HG03095 (cell line): ENCODE measurements around the gene TPST1.

Source experiments
- ATAC-seq: cut with Tn5 transposase; IDR thresholded peaks from one replicate; pipeline ENCODE4 v1.9.1; 2021; ENCODE audit warnings: moderate library complexity; ENCODE audit not compliant: unreplicated experiment

The TPST1 gene

DNA sequence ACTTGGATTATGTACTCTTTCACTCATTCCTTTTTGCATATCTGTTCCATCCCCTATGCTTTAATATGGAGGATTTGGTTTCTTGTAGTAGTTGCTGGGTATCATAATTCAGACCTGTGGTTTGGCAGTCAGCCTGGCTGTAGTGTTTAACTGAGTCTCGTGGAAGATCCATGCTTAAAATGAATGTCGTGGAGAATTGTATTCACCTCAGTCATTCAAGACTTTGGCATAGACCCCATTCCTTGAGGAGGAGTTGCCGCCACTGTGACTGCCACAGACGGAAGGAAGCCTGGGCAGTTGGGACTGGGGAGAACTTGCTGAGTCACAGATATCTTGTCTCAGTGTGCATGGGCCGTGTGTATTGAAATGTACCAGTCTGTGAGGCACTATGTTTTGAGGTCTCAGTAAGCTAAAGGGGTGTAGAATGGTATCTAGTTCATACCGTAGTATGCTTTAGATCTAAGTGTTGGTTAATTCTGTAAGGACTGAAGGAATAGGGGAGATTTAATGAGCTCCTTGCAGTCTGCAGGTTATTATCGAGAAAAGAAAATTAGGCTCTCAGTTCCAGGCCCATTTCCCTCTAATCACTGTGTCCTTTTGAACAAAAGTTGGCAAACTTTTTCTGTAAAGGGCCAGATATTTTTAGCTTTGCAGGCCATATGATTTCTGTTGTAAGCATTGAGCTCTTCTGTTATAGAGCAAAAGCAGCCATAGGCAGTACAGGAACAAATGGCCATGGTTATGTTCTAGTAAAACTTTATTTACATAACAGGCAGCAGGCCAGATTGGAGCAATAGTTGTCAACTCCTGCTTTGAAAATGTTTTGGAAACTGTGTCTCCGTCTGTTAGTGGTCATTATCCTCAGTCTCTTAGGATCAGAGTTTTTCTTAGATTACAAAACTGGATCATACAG is 76.8 kb downstream of the TPST1 start:
- no peak for ATAC-seq

DNA sequence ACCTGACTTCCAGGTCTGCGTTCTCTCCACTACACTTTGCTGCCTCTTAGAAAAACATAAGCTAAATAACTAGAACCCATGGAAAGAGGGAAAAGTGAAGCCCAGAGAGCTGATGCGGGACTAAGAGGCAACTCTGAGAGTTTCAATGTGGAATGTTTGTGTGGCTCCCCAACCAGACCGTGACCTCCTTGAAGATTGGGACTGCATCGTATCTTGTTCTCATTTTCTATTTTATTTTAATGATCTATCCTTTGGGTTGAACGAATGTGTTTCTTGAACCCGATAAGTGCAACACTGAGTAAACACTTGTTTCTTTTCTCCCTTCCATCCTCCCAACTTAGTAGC is 77.4 kb downstream of the TPST1 start:
- no peak for ATAC-seq

DNA sequence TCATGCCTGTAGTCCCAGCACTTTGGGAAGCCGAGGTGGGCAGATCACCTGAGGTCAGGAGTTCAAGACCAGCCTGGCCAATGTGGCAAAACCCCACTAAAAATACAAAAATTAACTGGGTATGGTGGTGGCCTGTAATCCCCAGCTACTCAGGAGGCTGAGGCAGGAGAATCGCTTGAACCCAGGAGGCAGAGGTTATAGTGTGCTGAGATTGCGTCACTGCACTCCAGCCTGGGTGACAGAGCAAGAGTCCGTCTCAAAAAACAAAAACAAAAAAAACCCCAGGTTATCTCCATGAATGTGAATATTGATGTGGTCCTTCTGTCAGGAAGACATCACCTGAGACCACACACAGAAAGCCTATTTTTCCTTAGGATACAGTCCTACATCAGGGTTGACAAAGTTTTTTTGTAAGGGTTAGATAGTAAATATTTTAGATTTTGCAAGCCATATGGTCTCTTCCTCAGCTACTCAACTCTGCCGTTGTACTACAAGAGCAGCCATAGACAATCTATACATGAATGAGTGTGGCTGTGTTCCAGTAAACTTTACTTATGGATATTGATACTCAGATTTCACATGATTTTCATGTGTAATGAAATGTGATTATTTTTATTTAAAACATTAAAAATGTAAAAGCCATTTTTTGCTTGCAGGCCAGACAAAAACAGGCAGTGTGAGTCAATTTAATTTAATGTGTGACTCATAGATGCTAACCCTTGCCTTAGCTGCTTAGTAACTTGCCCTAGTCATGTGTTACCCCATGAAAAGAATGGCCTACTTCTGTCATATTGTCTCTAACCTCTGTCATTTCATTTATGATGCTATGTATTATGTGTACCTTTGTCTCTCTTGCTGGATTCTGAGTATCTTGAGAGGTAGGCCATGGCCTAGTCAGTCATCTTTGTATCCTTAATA is 78.1 kb downstream of the TPST1 start:
- no peak for ATAC-seq

DNA sequence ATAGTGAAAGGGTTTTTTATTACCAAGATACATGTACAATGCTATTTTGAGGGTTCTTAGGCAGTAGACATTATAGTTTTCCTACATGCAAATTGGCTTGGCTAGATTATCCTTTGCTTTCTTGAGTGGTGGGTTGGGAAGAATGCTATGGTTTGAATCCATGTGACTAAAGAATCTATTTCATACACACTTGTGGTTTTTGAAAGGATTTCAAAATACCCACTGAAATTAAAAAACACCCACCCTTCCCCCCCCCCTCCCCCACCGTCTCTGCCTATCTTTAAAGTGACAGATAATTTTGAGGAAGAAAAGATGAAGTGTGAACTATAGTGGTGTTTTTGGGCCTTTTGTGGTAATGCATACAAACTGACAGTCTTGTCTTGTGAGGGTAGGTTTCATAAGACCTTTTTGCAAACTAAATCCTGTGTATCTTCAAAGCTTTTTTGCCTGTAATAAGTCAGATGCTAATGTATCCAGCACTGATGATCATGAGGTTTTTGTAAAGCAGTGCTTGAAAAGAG is 90.9 kb downstream of the TPST1 start:
- no peak for ATAC-seq

DNA sequence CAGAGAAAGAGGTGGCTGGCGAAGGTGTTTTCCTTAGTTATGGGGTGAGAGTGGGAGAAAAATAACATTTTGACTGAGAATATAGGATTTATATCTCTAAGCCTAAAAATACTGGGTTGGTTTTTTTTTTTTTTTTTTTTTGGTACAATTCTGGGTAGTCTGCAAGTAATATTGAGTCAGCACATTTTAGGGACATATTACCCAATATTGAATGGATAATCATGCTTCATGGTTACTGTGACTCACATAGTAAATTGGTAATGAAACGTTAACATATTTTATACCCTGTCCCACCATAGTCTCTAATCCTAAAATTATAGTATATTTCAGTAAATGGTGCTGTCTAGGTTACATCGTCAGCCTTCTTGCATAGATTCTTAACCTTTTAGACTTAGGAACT is 91.4 kb downstream of the TPST1 start:
- ATAC-seq, result no peak

DNA sequence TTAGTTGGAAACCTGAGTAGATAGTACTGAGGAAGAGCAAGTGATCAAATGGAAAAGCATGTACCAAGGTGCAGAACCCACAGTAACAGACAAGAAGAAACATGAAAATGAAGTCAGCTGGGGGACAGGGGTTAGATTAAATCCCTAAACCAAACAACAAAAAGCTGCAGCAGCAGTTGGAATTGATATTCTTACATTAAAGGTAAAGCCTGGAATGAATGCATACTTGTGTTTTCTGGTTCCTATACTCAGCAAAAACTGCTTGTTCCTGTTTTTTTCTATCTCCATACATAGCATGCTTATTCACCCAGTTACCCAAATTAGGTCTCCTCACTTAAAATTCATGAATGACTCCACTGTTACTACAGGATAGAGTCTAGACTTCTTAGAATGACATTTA is 92.4 kb downstream of the TPST1 start:
- ATAC-seq, result no peak

DNA sequence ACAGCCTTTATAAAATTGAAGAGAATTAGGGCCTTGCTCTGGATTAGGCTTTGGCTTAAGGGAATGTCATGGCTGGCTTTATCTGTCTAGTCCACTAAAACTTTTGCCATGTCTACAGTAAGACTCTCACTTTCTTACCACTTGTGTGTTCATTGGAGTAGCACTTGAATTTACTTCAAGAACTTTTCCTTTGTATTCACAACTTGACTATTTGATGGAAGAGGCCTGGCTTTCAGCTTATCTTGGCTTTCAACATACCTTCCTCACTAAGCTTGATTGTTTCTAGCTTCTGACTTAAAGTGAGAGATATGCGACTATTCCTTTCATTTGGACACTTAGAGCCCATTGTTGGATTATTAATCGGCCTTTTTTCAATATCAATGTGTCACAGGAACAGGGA is 96.1 kb downstream of the TPST1 start:
- no peak for ATAC-seq

DNA sequence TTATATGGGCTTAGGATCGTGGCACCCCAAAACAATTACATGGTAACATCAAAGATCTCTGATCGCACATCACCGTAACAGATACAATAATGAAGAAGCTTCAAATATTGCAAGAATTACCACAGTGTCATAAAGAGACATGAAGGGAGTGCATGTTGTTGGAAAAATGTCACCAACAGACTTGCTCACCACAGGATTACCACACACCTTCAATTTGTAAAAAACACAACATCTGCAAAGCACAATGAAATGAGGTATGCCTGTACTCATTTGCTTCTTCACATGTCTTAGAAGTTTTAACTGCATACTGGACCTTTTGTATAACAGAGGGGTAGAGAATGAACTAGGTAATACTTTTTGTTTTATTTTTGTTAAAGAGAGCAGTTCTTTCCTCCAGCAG is 96.6 kb downstream of the TPST1 start:
- ATAC-seq, result no peak

DNA sequence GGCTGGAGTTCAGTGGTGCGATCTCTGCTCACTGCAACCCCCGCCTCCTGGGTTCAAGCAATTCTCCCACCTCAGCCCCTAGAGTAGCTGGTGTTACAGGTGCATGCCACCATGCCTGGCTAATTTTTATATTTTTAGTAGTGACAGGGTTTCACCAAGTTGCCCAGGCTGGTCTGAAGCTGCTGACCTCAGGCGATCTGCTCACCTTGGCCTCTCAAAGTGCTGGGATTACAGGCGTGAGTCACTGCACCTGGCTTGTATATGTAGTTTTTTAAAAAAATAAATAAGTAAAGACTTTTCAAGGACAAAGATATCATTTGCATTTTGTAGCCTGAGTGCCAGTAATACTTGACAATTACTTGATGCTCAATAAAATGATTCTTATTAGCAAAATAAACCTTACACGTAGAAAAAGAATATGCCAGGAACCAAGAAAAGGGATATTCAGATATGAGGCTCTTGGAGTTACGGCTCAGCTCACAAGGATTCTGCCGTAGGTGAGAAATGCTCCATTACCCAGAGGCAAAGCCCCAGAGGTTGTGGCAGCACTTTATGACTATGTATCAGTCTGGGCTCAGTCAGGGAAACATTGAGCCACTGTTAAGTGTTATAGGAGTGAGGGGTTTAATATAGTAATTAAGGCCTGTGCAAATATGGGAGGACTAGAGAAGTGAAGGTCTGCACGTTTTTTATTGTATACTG is 98.5 kb downstream of the TPST1 start:
- ATAC-seq, result no peak

DNA sequence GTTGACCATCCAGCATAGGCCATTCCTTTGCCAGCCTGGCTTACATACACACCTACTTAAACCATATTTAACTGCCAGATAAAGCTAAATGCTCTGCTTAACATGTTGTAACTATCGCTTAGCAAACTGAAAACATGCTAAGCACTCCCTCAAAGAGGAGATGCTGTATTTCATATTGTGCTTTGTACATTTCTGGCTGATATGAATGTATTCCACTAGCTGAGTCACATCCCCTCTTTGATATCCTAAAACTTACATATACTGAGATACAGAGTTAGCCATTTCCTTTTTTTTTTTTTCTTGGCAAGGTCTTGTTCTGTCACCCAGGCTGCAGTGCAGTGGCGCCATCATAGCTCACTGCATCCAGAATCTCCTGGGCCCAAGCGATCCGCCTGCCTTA is 99.4 kb downstream of the TPST1 start:
- no peak for ATAC-seq

DNA sequence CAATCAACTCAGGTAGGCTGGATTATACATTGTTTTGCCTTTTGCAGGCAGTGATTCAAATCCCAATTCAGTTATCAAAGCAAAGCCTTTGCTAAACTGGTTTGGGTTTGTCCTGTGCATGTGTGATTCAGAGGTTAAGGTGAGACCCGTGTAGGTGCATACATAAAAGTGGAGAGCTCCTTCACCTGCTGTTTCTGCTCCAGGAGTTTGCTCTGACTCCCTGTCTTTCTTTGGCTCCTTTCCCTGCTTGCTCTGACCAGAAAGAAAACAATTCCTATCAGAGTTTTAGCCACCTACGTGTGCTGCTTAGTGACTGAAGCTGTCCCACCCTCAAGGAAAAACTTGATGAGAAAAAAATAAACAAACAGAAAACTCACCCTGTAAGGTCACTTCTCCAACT is 101.1 kb downstream of the TPST1 start:
- ATAC-seq, result no peak

DNA sequence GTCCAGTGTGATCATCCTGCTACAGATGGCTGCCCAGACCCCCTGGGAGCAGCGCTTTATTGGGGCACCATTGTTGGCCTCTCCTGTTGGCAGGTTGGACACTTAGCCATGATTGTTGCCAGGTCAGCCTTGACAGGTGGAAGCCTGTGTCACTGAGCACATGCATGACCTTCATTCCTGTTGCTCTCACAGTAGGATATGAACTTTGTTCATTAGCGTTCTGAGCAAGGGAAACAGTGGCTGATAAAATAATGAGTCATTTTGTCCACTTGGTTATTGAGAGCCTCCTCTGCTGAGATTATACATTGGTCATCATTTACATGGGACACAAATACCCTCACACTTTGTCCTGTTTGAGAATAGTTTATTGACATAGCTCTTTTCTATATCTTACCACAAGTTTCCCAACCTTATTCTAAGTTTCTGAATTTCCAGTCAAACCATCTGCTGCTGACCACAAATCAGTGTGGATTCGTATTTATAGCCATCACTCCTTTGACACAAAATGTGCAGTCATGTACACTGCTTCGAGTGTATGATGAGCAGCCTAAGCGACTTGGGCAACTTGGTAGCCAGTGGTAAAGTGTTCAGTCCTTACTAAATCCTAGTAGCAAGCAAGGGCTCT is 102.6 kb downstream of the TPST1 start:
- ATAC-seq, result no peak

DNA sequence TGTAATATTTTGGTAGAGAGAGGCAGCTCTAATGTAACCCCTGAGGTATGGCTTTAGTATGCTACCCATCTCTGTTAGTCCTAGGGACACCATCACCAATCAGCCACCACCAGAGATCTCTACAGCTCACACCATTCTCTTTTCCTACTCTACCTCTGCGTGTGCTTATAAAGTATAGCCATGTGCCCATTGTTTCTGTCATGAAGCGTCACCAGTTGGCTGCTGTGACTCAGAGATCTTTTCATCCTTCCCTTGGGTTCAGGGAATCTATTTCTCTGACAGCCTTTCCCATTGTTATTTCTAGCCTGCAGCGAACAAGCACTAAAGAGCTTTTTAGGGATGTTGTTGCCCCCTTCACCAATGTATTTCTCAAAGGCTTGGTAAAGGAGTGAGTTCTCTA is 103.3 kb downstream of the TPST1 start:
- ATAC-seq, result no peak

DNA sequence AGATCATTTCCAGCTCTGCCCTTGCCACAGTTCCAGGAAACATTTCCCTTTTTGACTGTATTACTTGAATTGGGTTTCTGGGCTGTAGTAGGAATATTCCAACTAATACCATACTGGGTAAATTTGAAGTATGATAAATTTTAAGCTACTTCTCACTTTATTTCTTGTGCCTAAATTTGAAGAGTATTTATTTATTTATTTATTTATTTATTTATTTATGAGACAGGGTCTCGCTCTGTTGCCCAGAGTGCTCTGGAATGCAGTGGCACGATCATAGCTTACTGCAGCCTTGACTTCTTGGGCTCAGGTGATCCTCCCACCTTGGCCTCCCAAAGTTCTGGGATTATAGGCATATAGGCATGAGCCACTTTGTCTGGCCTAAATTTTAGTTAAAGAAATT is 105.5 kb downstream of the TPST1 start:
- ATAC-seq, result no peak

DNA sequence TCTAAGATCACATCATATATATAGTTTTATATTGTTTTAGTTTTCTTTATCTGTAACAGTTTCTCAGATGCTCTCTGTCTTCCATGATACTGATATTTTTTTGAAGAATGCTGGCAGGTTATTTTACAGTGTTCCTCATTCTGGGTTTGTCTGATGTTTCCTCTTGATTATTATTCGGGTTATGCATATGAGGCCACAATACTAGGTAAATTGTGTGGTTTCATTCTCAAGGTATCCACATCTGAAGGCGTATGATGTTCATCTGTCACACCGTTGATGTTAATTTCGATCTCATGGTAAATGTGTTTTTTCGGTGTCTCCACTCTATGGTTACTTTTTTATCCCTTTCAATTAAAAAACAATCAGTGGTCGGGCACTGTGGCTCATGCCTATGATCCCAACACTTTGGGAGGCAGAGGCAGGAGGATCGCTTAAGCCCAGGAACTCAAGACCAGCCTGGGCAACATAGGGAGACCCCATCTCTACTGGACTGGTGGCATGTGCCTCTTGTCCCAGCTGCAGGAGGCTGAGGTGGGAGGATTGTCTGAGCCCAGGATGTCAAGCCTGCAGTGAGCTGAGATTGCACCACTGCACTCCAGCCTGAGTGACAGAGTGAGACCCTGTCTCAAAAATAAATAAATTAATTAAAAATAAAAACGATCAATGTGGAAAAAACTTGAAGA is 108.9 kb downstream of the TPST1 start:
- ATAC-seq, result no peak

DNA sequence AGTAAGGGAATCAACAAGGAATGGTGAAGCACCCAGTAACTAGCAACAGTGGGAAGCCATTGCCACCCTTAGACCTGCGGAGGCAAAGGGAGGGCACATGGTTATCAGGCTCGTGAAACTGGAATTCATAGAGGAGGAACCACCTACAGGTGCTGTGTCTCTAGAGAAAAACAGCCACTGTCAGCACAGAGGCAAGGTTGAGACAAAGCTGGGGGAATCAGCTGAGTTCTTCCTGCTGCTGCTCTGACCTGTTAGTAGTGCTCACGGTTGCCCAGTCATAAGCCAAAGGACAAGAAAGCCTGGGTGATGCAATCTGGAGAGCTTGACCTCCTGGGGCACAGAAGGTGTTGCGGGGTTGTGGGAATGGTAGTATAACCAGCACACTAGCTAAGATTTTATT is 110.1 kb downstream of the TPST1 start:
- no peak for ATAC-seq

DNA sequence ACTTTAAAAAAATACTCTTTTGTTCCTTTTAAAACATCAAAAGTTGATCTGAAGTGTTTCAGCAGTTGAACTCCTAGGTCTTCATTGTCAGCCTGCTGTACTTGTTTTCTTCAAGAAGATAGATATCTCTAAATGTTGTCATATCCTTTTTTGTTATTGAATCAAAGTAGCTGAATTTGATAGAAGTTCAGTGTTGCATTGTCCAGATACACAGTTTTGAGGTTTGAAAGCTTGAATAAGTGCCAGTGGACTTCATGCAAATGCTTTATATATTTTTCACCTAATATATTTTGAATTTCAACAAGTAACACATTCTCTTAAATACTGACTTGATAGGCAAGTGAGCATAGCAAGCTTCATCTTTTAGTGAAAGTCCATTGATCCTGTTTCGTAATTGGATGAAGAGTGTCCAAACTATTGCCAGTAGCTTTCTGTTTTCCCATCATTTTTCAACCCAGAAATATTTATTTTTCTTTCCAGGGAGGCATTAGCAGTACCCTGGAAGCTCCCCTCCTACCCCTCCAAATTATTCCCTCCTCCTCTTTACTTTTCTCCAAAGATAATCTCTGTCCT is 114.4 kb downstream of the TPST1 start:
- ATAC-seq, result no peak

DNA sequence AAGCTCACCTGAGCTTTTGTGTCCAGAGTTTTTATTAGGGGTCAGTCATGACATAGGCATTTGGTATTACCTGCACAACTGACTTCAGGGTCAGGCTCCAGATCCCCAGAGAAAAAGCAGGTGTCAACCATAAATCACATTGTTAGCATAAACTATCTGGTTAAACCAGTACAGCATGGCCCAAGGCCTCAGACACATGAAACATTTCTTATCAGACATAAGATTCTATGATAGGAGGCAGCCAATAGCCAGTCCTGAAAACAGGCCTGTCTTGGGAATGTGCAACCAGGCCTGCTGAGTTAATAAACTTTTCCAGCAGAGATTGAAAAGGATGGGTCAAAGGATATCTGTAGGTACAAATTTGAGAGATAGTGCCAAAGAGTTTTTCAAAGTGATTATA is 116.1 kb downstream of the TPST1 start:
- ATAC-seq, result no peak

DNA sequence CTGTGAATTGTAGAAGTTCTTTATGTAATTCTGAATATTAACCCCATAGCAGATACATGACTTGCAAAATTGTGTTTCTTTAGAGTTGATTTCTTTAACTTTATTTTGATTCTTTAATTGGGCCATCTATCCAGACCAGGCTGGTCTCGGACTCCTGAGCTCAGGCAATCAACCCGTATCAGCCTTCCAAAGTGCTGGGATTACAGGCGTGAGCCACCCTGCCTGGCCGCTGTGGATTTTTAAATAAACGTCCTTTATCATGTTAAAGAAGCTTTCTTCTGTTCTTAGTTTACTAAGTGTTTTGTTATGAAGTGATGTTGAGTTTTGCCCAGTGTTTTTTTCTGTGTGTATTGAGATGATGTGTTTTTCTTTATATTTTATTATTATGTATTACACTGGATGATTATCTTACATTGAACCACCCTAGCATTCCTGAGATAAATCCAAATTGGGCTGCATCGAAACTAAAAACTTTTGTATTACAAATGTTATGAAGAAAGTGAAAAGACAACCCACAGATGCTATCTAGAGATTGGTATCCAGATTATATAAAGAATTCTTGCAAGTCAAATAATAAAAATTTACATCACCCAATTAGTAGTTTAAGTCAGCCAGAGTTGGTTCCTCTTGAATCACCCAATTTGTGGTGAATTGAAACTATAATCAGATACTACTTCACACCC is 118.1 kb downstream of the TPST1 start:
- ATAC-seq, result no peak
